Transverse colon (tissue), 3 donors: ENCODE data around the gene GNG11.

ENCODE experiments used
- EP300 ChIP-seq: sonication (generic); formaldehyde crosslinking; IDR thresholded peaks from one replicate; pipeline ENCODE4 v1.6.1; 2017; ENCODE audit warnings: antibody characterized with exemption, low read depth
- POLR2A ChIP-seq: fragments of 450-650 bp; IDR thresholded peaks from one replicate; pipeline ENCODE4 v1.6.1; 2016; ENCODE audit warnings: antibody characterized with exemption, mild to moderate bottlenecking, moderate library complexity
- TF ChIP-seq, protein P1 (sequence below), 5 experiments: fragments of 200-600 bp in 3 of 5; fragments of 450-650 bp in 2 of 5; sonication (generic) in 3 of 5; IDR thresholded peaks; 1 replicate in 2 of 5; 2 replicates in 3 of 5; pipeline ENCODE4 v1.5.1; 2016 to 2017; ENCODE audit warnings: antibody characterized with exemption in 5 of 5, inconsistent platforms in 3 of 5, mild to moderate bottlenecking in 2 of 5, moderate library complexity in 1 of 5

DNA sequence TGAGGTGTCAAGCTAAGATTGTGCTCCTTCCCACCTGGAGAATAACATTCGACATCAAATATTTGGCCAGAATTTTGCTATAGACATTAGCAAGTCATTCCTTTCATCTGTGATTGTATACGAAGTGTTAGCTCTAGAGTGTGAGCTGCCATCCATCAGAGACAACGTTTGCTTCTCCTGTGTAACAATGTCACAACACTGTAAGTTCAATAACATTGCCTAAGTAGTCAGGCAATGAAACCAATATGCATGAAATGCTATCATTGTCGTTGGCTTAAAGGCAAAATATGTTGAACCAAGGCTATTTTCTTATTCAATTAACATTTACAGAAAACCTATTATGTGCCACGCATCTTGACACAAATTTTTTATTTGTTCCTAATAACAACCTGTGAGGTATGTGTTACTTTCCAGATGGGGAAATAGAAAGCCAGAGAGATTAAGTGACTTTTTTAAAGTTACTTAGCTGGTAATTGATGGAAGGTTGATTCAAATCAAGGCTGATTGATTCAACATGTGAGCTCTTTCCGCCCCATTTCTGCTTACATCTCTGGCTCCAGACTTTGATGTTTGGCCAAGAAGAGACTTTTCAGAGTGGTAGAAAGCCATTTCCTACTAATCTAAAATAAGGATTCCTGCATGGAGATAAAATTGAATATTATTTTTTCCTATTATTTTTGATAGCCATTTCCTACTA is 50.6 kb downstream of the GNG11 start:
- TF ChIP-seq, protein P1, sequence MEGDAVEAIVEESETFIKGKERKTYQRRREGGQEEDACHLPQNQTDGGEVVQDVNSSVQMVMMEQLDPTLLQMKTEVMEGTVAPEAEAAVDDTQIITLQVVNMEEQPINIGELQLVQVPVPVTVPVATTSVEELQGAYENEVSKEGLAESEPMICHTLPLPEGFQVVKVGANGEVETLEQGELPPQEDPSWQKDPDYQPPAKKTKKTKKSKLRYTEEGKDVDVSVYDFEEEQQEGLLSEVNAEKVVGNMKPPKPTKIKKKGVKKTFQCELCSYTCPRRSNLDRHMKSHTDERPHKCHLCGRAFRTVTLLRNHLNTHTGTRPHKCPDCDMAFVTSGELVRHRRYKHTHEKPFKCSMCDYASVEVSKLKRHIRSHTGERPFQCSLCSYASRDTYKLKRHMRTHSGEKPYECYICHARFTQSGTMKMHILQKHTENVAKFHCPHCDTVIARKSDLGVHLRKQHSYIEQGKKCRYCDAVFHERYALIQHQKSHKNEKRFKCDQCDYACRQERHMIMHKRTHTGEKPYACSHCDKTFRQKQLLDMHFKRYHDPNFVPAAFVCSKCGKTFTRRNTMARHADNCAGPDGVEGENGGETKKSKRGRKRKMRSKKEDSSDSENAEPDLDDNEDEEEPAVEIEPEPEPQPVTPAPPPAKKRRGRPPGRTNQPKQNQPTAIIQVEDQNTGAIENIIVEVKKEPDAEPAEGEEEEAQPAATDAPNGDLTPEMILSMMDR (IDR thresholded peaks at IDR 0.05): no peak
- TF ChIP-seq EP300: no peak
- TF ChIP-seq POLR2A: no peak
